DMS153 treated with DMSO at 0.1 percent for 48 hours (cell line): Measurements from ENCODE around the gene SCN4A.
"Not testable (repeated sequence)": the region's sequence is repeated elsewhere in the genome, so short reads cannot be mapped to it uniquely, and the experiment has no call there.

Experiments
- DNase-seq: peaks from one replicate; lab custom pipeline; 2025; ENCODE audit not compliant: unreplicated experiment; lab: John Stamatoyannopoulos, UW

Gene SCN4A

DNA sequence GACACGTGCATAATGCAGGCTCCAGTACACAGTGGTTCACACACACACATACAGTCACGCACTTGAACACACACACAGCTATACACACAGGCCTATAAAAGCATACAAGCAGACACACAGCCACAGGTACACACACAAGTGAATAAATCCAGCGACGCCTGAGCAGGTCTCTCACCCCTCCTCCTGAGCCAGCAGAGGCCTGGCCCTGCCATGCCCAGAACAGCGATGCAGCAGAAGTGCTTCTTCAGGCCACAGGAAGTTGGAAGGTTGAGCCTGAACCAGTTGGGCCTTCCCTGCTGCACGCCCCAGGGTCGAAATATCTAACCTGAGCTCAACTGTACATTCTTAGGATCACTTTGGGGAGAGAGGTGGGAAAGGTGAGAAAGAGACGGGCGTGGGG lies 33.3 kb downstream of the SCN4A start:
- no peak for DNase-seq

DNA sequence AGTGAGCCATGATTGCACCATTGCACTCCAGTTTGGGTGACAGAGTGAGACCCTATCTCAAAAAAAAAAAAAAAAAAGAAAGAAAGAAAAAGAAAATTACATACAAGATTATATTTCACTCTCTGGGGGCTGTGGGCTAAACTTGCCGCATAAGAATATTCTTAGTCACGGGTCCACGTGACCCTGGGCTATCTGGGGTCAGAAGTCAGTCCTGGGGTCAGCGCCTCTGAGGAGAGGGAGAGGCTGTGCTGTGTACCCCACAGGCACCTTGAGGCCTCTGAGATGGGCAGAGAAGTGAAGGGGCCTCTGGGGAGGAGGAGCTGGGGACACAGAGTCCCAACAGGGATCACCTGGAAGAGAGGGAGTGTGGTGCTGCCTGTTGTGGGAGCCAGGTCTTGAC lies 34.8 kb downstream of the SCN4A start:
- no peak for DNase-seq

DNA sequence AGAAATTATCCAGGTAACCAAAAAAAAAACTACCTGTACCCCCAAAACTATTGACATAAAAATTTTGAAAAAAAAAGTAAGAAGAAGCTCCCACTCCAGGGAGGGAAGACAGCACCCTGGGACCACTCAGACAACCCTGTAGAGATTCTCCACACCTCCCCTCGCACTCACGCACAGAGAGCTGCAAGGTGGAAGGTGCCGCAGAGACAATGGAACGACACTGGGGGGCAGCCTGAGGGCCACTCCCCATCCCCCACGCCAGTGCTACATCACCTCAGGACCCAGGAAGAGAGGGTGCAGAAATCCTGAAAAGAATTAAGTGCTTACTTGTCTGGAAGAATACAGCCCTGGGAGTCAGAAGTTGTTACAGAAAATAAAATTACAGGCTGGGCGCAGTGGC lies 35.4 kb downstream of the SCN4A start:
- DNase-seq = no peak

DNA sequence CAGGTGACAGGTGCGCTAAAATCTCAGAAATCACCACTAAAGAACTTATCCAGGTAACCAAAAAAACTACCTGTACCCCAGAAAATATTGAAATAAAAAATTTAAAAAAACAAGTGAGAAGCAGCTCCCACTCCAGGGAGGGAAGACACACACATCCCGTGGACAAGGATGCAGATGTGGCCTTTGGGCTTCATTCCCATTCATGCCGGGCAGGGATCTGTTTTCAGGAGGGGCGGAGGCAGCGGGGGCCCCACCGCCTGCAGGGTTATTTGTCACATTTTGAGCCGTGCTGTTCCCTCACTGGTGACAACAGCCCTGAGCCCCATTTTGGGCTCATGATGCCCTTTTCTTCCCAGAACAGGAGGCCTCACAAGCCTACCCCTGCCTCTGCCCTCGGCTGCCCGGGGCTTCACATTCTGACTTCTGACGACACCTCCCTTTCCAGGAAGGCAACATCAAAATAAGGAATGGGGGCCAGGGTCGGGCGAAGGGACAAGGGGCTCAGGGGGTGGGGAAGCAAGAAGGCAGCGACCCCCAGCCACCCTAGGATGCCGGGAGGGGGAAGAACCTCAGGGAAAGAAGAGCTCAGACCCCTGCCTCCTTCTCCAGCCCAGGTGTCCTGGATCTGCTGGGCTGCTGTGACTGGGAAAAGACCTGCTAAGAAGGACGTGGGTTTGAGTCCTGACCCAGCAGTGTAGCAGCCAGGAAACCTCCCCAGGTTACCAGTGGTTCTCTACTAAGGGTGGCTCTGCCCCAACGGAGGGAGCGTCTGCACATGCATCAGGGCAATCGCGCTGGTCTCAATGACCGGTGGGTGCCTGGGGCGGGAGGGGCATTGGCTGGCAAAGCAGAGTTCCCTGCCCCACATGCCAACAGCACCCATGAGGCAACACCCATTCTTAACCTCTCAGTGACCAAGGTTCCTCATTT lies 38.3 kb downstream of the SCN4A start:
- no peak for DNase-seq

DNA sequence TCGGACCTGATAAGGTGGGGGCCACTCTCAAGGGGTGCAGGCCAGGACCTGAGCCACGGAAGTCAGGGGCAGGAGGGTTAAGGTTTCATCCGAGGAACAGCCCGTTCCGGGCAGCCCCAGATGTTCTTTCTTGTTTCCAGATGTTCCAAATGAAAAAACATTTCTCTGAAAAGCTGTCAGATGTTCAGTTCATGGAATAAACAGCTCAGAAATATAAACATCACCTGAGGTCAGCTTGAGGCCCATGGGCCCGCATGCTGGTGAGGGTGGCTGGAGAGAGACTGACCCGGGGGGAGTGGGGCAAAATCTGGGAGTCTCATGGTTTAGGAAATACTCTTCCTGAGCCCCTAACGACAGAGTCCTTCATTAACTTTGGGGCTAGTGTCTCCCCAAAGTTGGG lies 39.1 kb downstream of the SCN4A start:
- DNase-seq = no peak

DNA sequence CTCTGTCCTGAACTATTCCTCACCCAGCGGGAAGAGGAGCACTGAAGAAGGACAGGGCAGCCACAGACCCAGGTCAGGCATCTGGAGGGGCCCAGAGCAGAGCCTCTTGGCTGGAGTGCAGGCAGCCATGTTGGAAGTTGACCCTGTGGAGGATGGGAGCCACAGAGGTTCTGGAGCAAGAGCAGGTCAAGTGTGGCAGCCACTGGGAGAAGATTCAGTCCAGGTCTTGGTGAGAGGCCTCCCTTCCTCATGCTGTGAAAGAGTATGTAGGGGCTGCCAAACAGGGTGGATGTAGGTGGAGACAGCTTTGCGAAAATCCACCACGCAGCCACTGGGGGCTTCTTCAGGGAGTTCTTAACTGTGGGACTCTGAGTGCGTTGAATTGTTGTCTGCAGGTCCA lies 40.0 kb downstream of the SCN4A start:
- no peak for DNase-seq

DNA sequence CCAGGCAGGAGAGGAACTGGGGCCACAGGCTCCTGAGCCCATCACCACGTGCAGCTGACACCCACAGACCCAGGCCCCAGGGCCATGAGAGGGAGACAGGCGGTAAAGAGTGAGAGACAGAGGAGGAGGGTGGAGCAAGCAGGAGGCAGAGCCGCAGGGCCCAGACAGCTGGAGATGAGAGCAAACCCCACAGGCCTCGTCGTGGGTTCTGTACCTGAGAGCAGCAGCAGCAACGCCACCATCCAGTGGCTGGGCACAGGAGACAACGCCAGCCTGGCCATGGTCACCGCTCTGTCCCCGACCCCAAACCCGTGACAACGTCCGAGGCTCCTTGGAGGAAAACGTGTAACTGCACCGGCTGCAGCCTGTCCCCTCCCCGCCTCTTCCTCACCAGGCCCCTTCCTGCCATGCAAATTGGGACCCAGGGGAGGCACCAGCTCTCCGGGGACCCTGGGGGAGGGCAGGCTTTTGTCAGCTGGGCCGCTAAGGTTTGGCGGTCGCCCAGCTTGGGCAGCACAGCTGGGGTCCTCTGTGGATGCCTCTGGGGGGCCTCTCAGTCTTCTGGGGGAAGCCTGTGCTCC lies 40.6 kb downstream of the SCN4A start, which contains the start of gene CD79B:
Gene CD79B (minus strand): TSS at position 351 of the 581 bp plus-strand sequence. CDS start 70 bp downstream, at position 281.
- no peak for DNase-seq

DNA sequence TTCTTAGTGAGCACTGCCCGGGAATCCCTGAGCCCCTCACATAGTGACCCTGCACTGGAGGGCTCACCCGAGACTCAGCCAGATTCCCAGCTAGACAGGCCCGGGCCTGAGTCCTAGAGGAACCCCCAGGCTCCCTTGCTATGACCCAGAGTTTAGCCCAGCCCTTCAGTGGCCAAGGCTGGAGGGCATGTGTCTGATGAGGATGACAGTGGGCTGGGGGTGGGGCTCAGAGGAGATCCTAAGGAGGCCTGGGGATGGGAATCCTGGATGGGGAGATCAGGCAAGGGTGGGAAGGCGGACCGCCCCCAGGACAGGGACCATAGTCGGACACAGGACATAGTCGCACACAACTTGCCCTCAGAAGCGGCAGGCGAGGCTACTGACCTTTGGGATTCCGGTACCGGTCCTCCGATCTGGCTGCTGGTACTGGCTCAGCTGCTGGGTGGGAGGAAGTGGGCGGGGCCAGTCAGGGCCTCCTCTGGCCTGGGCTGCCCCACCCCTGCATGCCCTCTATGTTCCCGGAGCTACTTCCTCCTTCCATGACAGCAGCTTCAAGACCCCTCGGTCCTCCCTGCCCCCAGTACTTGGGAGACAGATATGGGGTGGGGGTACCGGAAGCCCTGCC lies 41.7 kb downstream of the SCN4A start:
- DNase-seq = no peak

DNA sequence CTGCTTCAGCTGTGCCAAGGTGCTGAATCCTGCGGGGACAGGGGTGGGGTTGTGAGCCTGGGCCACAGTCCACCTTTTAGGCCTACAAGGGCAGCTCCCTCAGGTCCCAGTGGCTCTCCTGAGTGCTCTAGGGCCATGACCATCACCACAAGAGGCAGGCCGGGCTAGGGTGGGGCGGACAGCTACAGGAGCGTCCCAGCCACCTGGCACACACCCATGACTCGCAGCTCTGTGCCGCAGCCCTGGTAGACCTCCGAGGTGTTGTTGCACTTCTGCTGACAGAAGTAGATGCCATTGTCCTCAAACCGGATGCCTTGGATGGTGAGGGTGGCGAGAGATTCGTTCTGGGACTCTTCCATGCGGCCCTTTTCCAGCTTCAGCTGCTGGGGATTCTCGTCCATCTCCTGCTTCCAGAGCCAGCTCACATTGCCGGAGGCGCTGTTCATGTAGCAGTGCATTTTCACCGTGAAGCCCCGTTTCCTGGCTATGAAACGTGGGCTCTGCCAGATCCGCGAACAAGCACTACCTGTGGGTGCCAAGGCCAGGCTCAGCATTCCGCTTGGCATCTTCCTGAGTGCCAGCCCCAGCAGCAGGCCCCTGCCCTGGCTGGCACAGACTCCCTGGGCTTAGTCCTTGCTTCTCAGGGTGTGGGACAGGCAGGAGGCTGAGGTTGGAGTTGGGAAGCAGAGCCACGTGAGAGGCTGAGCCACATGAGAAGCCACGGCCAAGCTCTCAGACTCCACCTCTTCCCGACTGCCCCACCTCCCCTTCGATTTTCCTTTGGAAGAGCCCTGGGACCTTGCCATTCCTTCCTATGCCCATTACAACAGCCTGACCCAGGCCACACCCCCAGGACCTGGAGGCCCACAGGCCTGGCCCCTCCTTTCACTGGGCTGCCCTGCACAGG lies 42.6 kb downstream of the SCN4A start:
- DNase-seq = no peak

DNA sequence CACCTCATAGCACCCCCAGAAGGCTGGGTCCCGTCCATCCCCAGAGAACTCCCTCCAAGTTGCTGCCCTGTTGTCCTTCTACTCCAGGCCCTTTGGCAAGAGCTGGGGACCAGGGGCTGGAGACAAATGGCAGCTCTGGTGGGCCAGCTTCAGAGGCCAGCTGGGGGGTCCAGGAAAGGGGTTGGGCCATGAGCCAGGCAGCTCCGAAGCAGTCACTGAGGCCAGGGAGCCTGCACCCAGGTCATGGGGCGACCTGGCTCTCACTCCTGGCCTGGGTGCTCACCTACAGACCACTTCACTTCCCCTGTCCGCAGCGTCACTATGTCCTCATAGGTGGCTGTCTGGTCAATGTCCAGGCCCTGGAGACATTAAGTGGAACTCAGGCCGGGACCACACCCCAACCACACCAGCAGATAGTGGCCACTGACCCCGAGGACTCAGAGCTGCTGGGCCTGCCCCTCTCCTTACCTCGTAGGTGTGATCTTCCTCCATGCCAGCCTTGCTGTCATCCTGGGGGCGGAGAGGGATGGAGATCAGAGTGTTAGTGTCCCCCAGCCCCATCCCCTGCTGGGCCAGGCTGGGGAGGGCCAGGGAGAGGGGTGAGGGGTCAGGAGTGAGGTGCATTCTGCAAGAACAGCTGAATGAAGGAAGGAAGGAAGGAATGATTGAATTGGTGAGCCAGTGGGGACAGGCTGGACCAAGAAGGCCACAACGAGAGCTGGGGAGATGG lies 43.6 kb downstream of the SCN4A start:
- DNase-seq = no peak

DNA sequence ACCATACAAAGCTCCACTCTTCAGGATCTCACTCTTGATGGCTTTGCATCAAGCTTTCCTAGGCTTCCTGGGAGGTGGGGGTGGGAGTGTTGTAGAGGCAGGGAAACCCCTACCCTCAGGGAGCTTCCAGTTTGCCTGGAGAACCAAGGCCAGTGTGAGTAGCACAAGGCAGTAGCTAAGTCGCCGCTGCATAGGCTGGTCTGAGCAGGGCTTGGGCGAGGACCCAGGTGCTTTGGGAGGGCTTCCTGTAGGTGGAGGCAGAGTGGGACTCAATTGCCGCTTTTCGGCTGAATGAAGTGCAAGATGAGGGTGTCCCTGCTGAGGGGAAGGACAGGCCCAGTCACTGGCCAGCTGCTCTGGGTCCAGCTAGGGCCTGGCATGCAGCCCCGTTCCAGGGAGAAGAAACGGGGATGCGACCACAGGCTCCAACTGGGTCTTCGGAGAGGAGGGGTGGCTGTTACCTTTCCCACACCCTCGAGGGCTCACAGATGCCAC lies 44.5 kb downstream of the SCN4A start:
- no peak for DNase-seq

DNA sequence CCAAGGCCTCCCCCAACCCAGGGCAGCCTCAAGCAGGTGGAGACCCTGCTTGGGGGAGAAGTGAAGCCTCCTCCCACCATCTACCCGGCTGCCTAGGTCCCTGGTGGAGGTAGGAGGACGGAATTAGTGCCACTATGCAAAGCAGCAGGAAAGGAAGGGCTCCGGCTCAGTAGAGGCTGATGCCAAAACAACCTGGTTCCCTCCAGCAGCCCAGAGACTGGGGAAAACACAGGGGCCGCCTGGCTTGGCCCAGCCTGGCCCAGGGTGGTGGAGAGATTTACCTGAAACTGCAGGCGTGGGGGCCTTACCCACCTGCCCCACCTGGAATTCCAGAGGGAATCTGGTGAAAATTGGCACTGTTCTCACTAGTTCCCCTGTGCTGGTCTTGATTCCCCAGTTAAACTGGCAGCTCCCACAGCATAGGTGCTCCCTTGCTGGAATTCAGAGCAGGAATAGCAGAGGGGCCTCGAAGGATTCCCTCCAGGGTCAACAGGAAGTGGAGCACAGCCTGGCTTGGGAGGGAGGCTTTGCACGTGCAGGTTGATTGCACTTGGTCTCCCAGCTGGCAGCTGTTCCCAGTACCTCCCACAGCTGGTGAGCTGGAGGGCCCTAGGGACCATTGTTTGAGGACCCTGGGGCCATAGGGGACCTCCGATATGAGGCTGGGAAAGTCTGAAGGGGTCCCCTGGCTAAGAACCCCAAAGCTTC lies 45.1 kb downstream of the SCN4A start:
- DNase-seq = no peak

DNA sequence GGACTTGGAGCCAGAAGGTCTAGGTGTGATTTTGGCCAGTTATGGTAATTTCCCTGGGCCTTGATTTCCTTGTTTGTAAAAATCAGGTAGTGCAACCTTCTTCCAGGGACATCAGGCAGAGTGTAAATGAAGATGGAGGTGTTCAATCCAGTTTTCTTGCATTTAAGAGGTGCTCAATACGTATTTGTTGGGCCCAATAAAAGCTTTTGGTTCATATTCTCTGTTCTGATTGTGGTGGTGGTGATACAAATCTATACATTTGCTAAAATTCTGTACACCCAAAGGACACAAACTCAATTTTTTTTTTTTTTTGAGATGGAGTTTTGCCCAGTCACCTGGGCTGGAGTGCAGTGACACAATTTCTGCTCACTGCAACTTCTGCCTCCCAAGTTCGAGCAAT lies 46.6 kb downstream of the SCN4A start:
- no peak for DNase-seq

DNA sequence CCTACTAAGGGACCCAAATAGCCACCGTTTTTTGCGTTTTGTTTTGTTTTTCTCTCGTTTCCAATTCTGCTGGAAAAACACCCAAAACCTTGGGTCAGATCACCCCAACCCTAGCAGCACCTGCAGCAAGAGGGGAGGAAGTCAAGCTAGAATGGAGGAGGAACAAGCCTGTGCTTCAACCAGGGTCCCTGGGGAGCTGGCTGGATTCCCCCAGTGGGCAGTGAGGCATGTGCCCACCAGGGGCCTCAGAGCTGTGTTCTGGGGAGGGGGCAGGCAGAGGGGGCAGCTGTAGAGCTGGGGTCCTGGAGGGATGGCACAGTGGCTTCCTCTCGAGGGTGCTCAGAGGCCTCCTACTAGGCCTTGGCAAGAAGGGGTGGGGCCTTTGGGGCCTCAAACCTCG lies 47.1 kb downstream of the SCN4A start:
- DNase-seq = no peak

DNA sequence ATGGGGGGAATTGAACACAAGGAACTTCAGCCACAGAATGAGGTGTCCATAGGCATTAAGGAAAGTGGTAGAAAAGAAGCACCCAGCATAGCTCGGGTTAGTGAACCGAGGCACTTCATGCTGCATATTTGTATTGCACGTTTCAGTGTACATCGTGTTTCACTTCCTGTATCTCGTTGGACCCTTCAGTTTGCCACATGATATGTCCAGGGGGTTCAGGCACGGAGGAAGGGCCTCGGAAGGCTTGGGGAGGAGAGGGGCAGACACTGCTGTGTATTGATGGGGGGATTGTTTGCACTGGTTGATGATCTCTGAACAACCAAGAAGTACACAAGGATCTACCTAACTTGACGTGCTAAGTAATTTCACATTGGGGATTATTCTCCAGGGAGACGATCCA lies 50.3 kb downstream of the SCN4A start:
- not testable (repeated sequence) for DNase-seq

DNA sequence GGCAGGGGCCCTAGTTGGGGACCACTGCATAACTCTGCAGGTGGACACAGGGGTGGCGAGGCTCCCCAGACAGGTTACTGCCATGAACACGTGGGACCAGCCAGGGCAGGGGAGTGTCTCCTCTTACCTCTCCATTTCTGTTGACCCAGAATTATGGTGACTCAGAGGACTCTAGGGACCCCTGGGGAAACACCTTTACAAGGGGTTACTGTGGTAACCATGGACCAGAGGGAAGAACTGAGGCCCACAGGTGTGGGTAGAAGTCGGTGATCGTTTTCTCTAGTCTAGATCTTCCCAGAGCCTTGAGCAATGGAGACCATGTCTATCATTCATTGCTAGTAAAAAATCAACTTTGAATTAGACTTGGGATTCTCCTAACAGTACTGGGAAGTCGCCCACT lies 51.9 kb downstream of the SCN4A start:
- not testable (repeated sequence) for DNase-seq

DNA sequence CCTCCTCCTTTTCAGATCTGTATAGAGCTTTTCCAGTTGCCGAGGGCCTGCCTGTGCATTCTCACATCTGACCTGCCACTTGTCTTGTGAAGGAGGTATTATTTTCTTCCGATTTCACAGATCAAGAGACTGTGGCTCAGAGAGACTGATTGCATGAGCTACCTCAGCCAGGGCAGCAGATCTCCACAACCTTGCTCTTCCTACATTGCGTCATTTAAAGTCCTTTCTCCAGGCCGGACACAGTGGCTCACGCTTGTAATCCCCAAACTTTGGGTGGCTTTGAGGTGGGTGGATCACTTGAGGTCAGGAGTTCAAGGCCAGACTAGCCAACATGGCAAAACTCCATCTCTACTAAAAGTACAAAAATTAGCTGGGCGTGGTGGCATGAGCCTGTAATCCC lies 52.7 kb downstream of the SCN4A start:
- not testable (repeated sequence) for DNase-seq

DNA sequence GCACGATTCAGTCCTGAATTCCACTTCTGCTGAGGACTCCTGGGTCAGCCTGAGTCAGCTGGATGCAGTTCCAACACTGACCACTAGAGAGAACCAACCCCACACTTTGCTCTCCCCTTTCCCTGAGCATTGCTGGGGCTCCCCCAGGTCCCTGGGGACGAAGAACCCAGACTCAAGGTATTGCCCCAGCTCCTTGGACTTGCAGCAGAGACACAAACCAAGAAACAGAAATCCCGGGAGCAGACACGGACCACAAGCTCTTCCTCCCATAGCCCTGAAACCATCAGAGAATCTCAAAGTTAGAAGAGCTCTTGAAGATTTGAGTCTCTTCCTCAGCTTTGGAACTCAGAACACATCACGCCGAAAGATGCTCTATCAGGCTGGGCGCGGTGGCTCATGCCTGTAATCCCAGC lies 53.4 kb downstream of the SCN4A start:
- peak; percentile 24 for DNase-seq

DNA sequence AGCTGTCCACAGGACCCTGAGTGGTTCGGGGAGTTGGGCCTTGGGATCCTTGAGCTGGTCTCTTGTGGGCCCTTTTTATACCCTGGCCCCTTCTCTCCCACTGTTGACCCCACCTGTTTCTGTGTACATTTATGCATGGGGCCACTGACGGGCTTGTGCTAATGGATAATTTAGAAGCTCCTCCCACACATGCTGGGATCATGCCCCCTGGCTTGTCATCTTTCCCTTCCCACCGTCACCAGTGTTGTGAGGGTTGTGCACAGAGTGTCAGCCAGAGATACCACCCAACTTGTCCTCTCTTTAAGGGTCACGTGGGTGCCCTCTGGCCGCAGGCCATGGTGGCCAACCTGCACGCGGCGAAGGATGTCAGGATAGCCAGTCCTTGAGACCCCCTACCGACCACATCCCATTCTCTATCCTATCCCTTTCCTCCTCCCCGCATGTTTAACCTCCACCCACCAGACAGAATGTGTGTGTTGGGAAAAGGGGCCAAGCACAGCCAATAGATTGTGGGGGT lies 53.9 kb downstream of the SCN4A start, which contains the start of gene GH1:
Gene GH1 (minus strand): TSS at position 51 of the 517 bp plus-strand sequence. CDS start 63 bp downstream, outside the sequence.
- not testable (repeated sequence) for DNase-seq
